ENCODE results near the gene RDH5.

RDH5 gene

GRCh38 chr12:55720894-55721444, 776 bp downstream of the RDH5 start:
- H3K36me3 ChIP-seq (ENCODE audit: control insufficient read depth, insufficient read depth, low read length): peaks cover 16% of the 10 kb centered on the region
- no peak overlapping the region for H3K4me3 ChIP-seq (ENCODE audit: insufficient read depth, low read depth, low read length, poor library complexity, severe bottlenecking)
- DNase-seq: no peak
- H3K27me3 ChIP-seq (replicated peaks; ENCODE audit: control insufficient read depth, insufficient read depth, low read length, poor library complexity, severe bottlenecking): no peaks in the 10 kb centered on the region
- no peak overlapping the region for H3K27ac ChIP-seq (ENCODE audit: insufficient read depth, low read length, poor library complexity, severe bottlenecking)
- H3K9me3 ChIP-seq (ENCODE audit: control insufficient read depth, low read length): no peaks in the 10 kb centered on the region
- H3K4me1 ChIP-seq (ENCODE audit: control insufficient read depth, insufficient read depth, low read length, poor library complexity, severe bottlenecking): peaks cover 15% of the 10 kb centered on the region

DNA sequence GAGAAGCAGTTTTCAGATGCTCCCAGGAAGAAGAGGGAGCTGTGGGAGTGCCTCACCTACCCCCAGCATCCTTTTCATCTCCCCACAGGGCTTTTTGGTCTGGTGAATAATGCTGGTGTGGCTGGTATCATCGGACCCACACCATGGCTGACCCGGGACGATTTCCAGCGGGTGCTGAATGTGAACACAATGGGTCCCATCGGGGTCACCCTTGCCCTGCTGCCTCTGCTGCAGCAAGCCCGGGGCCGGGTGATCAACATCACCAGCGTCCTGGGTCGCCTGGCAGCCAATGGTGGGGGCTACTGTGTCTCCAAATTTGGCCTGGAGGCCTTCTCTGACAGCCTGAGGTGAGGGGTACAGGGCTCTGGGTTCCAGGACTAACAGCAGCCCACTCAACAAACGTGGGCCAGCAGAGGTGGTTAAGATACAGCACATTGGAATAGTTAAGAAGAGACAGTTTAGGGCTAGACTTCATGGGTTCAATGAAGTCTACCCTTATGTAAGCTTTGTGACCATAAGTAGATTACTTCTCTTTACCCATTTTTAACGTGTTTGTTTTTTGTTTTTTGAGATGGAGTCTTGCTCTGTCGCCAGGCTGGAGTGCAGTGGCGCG, 1.5 kb downstream of the RDH5 start:
- no peak overlapping the region for H3K27ac ChIP-seq (ENCODE audit: insufficient read depth, low read length, poor library complexity, severe bottlenecking)
- no peaks in the 10 kb centered on the region for H3K27me3 ChIP-seq (replicated peaks; ENCODE audit: control insufficient read depth, insufficient read depth, low read length, poor library complexity, severe bottlenecking)
- no peak for DNase-seq
- no peak overlapping the region for H3K4me3 ChIP-seq (ENCODE audit: insufficient read depth, low read depth, low read length, poor library complexity, severe bottlenecking)
- peaks cover 16% of the 10 kb centered on the region for H3K36me3 ChIP-seq (ENCODE audit: control insufficient read depth, insufficient read depth, low read length)
- no peaks in the 10 kb centered on the region for H3K9me3 ChIP-seq (ENCODE audit: control insufficient read depth, low read length)
- peaks cover 12% of the 10 kb centered on the region for H3K4me1 ChIP-seq (ENCODE audit: control insufficient read depth, insufficient read depth, low read length, poor library complexity, severe bottlenecking)

GRCh38 chr12:55722948-55723347, 2.8 kb downstream of the RDH5 start:
- no peak for DNase-seq
- peaks cover 14% of the 10 kb centered on the region for H3K4me1 ChIP-seq (ENCODE audit: control insufficient read depth, insufficient read depth, low read length, poor library complexity, severe bottlenecking)
- no peak overlapping the region for H3K27ac ChIP-seq (ENCODE audit: insufficient read depth, low read length, poor library complexity, severe bottlenecking)
- H3K27me3 ChIP-seq (replicated peaks; ENCODE audit: control insufficient read depth, insufficient read depth, low read length, poor library complexity, severe bottlenecking): no peaks in the 10 kb centered on the region
- H3K4me3 ChIP-seq (ENCODE audit: insufficient read depth, low read depth, low read length, poor library complexity, severe bottlenecking): no peak overlapping the region
- H3K9me3 ChIP-seq (ENCODE audit: control insufficient read depth, low read length): no peaks in the 10 kb centered on the region
- H3K36me3 ChIP-seq (ENCODE audit: control insufficient read depth, insufficient read depth, low read length): peaks cover 16% of the 10 kb centered on the region

DNA sequence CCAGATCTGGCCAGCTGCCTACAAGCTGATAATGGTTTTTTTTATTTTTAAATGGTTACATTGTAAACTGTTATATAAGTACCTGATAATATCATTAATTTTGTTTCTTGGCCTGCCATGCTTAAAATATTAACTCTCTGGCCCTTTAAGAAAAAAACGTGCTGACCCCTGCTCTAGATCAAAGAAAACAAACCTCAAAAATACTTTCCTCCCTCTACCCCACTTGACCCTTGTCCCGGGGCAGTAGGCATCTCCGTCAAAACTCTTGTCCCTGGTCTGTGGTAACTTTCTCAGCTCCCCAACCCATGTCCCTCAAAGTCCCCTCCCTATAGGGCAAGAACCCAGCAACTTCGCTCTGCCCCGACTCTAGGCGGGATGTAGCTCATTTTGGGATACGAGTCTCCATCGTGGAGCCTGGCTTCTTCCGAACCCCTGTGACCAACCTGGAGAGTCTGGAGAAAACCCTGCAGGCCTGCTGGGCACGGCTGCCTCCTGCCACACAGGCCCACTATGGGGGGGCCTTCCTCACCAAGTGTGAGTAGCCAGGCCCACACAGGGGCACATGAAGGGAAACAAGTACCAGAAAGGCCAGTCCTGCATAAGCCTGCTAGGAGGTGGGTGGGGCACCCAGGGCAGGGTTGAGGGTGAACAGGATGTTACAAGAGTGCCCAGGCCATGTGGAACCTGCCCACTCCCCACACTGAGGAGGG, 3.5 kb downstream of the RDH5 start:
- peaks cover 18% of the 10 kb centered on the region for H3K4me1 ChIP-seq (ENCODE audit: control insufficient read depth, insufficient read depth, low read length, poor library complexity, severe bottlenecking)
- peaks cover 16% of the 10 kb centered on the region for H3K36me3 ChIP-seq (ENCODE audit: control insufficient read depth, insufficient read depth, low read length)
- no peaks in the 10 kb centered on the region for H3K9me3 ChIP-seq (ENCODE audit: control insufficient read depth, low read length)
- no peak overlapping the region for H3K27ac ChIP-seq (ENCODE audit: insufficient read depth, low read length, poor library complexity, severe bottlenecking)
- no peak for DNase-seq
- H3K27me3 ChIP-seq (replicated peaks; ENCODE audit: control insufficient read depth, insufficient read depth, low read length, poor library complexity, severe bottlenecking): no peaks in the 10 kb centered on the region
- H3K4me3 ChIP-seq (ENCODE audit: insufficient read depth, low read depth, low read length, poor library complexity, severe bottlenecking): no peak overlapping the region

DNA sequence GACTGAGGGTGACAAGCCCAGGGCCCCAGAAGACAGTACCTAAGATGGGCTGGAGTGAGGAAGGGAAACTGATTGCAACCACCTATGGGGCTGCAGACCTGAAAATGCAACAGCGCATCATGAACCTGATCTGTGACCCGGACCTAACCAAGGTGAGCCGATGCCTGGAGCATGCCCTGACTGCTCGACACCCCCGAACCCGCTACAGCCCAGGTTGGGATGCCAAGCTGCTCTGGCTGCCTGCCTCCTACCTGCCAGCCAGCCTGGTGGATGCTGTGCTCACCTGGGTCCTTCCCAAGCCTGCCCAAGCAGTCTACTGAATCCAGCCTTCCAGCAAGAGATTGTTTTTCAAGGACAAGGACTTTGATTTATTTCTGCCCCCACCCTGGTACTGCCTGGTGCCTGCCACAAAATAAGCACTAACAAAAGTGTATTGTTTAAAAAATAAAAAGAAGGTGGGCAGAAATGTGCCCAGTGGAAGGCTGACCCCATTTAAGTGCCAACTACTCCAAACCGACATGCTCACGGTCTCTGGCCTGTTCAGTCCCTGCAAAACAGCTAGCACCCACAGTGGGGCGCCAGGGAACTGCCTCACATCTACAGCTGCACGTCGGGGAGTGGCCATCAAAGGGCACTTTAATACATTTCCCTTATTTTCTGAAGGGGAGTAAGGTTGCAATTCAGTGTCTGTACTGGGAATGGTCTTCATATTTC, 4.2 kb downstream of the RDH5 start:
- Histone ChIP-seq H3K4me1 (ENCODE audit: control insufficient read depth, insufficient read depth, low read length, poor library complexity, severe bottlenecking) (peaks cover 18% of the 10 kb centered on the region), H3K36me3 (ENCODE audit: control insufficient read depth, insufficient read depth, low read length) (peaks cover 10% of the 10 kb centered on the region), H3K27ac (ENCODE audit: insufficient read depth, low read length, poor library complexity, severe bottlenecking) (no peak overlapping the region), H3K27me3 (replicated peaks; ENCODE audit: control insufficient read depth, insufficient read depth, low read length, poor library complexity, severe bottlenecking) (no peaks in the 10 kb centered on the region), H3K4me3 (ENCODE audit: insufficient read depth, low read depth, low read length, poor library complexity, severe bottlenecking) (no peak overlapping the region), H3K9me3 (ENCODE audit: control insufficient read depth, low read length) (no peaks in the 10 kb centered on the region)
- peak; percentile 34 to 48 (median 40) for DNase-seq

GRCh38 chr12:55724940-55725309, 4.7 kb downstream of the RDH5 start:
- DNase-seq: no peak
- Histone ChIP-seq H3K27ac (ENCODE audit: insufficient read depth, low read length, poor library complexity, severe bottlenecking) (no peak overlapping the region), H3K27me3 (replicated peaks; ENCODE audit: control insufficient read depth, insufficient read depth, low read length, poor library complexity, severe bottlenecking) (no peaks in the 10 kb centered on the region), H3K4me3 (ENCODE audit: insufficient read depth, low read depth, low read length, poor library complexity, severe bottlenecking) (no peak overlapping the region), H3K4me1 (ENCODE audit: control insufficient read depth, insufficient read depth, low read length, poor library complexity, severe bottlenecking) (peaks cover 23% of the 10 kb centered on the region), H3K9me3 (ENCODE audit: control insufficient read depth, low read length) (no peaks in the 10 kb centered on the region), H3K36me3 (ENCODE audit: control insufficient read depth, insufficient read depth, low read length) (peaks cover 4% of the 10 kb centered on the region)

DNA sequence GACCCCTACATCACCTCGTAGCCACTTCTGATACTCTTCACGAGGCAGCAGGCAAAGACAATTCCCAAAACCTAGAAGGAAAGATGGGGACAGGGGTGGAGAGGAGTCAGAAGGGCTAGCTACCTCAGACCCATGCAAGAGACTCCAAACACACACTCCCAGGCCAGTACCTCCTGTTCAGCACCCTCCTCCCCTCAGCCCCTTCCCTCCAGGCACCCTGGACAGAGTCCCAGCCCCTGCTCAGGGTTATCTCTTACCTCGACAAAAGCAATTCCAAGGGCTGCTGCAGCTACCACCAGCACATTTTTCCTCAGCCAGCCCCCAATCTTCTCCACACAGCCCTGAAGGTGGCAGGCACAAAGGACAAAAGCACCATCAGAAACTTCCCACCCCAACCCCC, 5.4 kb downstream of the RDH5 start:
- H3K27ac ChIP-seq (ENCODE audit: insufficient read depth, low read length, poor library complexity, severe bottlenecking): no peak overlapping the region
- no peaks in the 10 kb centered on the region for H3K36me3 ChIP-seq (ENCODE audit: control insufficient read depth, insufficient read depth, low read length)
- no peak overlapping the region for H3K4me3 ChIP-seq (ENCODE audit: insufficient read depth, low read depth, low read length, poor library complexity, severe bottlenecking)
- no peak for DNase-seq
- H3K27me3 ChIP-seq (replicated peaks; ENCODE audit: control insufficient read depth, insufficient read depth, low read length, poor library complexity, severe bottlenecking): no peaks in the 10 kb centered on the region
- H3K4me1 ChIP-seq (ENCODE audit: control insufficient read depth, insufficient read depth, low read length, poor library complexity, severe bottlenecking): peaks cover 26% of the 10 kb centered on the region
- no peaks in the 10 kb centered on the region for H3K9me3 ChIP-seq (ENCODE audit: control insufficient read depth, low read length)

GRCh38 chr12:55726971-55727370, 6.8 kb downstream of the RDH5 start:
- Histone ChIP-seq H3K36me3 (ENCODE audit: control insufficient read depth, insufficient read depth, low read length) (no peaks in the 10 kb centered on the region), H3K27me3 (replicated peaks; ENCODE audit: control insufficient read depth, insufficient read depth, low read length, poor library complexity, severe bottlenecking) (no peaks in the 10 kb centered on the region), H3K27ac (ENCODE audit: insufficient read depth, low read length, poor library complexity, severe bottlenecking) (peak overlapping the region; percentile 48), H3K4me3 (ENCODE audit: insufficient read depth, low read depth, low read length, poor library complexity, severe bottlenecking) (no peak overlapping the region), H3K9me3 (ENCODE audit: control insufficient read depth, low read length) (no peaks in the 10 kb centered on the region), H3K4me1 (ENCODE audit: control insufficient read depth, insufficient read depth, low read length, poor library complexity, severe bottlenecking) (peaks cover 28% of the 10 kb centered on the region)
- DNase-seq: no peak

GRCh38 chr12:55727643-55728185, 7.5 kb downstream of the RDH5 start:
- peaks cover 28% of the 10 kb centered on the region for H3K4me1 ChIP-seq (ENCODE audit: control insufficient read depth, insufficient read depth, low read length, poor library complexity, severe bottlenecking)
- no peaks in the 10 kb centered on the region for H3K36me3 ChIP-seq (ENCODE audit: control insufficient read depth, insufficient read depth, low read length)
- H3K4me3 ChIP-seq (ENCODE audit: insufficient read depth, low read depth, low read length, poor library complexity, severe bottlenecking): peak overlapping the region; percentile 70
- peak overlapping the region; percentile 65 for H3K27ac ChIP-seq (ENCODE audit: insufficient read depth, low read length, poor library complexity, severe bottlenecking)
- H3K9me3 ChIP-seq (ENCODE audit: control insufficient read depth, low read length): no peaks in the 10 kb centered on the region
- H3K27me3 ChIP-seq (replicated peaks; ENCODE audit: control insufficient read depth, insufficient read depth, low read length, poor library complexity, severe bottlenecking): no peaks in the 10 kb centered on the region
- no peak for DNase-seq

All from effector memory CD4-positive, alpha-beta T cell (primary cell).